IPS-18a (cell line): ENCODE measurements around the gene SLC39A7.

Experiments
- H3K27ac ChIP-seq: one replicate; pipeline ENCODE4 v1.5.1; 2013; ENCODE audit warnings: low read length
- H3K27me3 ChIP-seq: one replicate; pipeline ENCODE4 v1.6.1; 2013; ENCODE audit warnings: mild to moderate bottlenecking, low read length; ENCODE audit not compliant: control insufficient read depth, insufficient read depth
- H3K36me3 ChIP-seq: one replicate; pipeline ENCODE4 v1.6.1; 2013; ENCODE audit warnings: low read depth, low read length; ENCODE audit not compliant: control insufficient read depth
- H3K4me1 ChIP-seq: one replicate; pipeline ENCODE4 v1.6.1; 2013; ENCODE audit warnings: low read depth, low read length; ENCODE audit not compliant: control insufficient read depth
- H3K4me3 ChIP-seq: one replicate; pipeline ENCODE4 v1.5.1; 2013; ENCODE audit warnings: low read length
- H3K9ac ChIP-seq: one replicate; pipeline ENCODE4 v1.6.1; 2013; ENCODE audit warnings: mild to moderate bottlenecking, low read length, moderate library complexity
- H3K9me3 ChIP-seq: one replicate; pipeline ENCODE4 v1.6.1; 2013; ENCODE audit warnings: low read depth, low read length; ENCODE audit not compliant: control insufficient read depth

Gene SLC39A7

GRCh38 chr6:33237741-33238140 is 37.1 kb downstream of the SLC39A7 start:
- no peak overlapping the region for H3K9ac ChIP-seq
- no peaks in the 10 kb centered on the region for H3K36me3 ChIP-seq
- no peak overlapping the region for H3K4me3 ChIP-seq
- H3K27me3 ChIP-seq, result no peaks in the 10 kb centered on the region
- H3K27ac ChIP-seq, result no peak overlapping the region
- H3K9me3 ChIP-seq, result no peaks in the 10 kb centered on the region
- H3K4me1 ChIP-seq, result peaks cover 5% of the 10 kb centered on the region

- no peak overlapping the region for H3K9ac ChIP-seq
- no peaks in the 10 kb centered on the region for H3K9me3 ChIP-seq
- H3K4me1 ChIP-seq, result no peaks in the 10 kb centered on the region
- no peak overlapping the region for H3K27ac ChIP-seq
- no peaks in the 10 kb centered on the region for H3K36me3 ChIP-seq
- no peak overlapping the region for H3K4me3 ChIP-seq
- H3K27me3 ChIP-seq, result peaks cover 8% of the 10 kb centered on the region
These were observed 41.3 kb downstream of the SLC39A7 start for GRCh38 chr6:33241968-33242367.

GRCh38 chr6:33243476-33243875 is 42.8 kb downstream of the SLC39A7 start:
- peaks cover 23% of the 10 kb centered on the region for H3K27me3 ChIP-seq
- no peaks in the 10 kb centered on the region for H3K36me3 ChIP-seq
- peaks cover 1% of the 10 kb centered on the region for H3K4me1 ChIP-seq
- no peak overlapping the region for H3K27ac ChIP-seq
- no peak overlapping the region for H3K9ac ChIP-seq
- no peak overlapping the region for H3K4me3 ChIP-seq
- H3K9me3 ChIP-seq, result no peaks in the 10 kb centered on the region

GRCh38 chr6:33247977-33248642 is 47.4 kb downstream of the SLC39A7 start:
- no peaks in the 10 kb centered on the region for H3K9me3 ChIP-seq
- H3K36me3 ChIP-seq, result no peaks in the 10 kb centered on the region
- H3K27ac ChIP-seq, result no peak overlapping the region
- H3K4me3 ChIP-seq, result peak overlapping the region; percentile 58
- H3K9ac ChIP-seq, result peak overlapping the region; percentile 49
- H3K27me3 ChIP-seq, result peaks cover 27% of the 10 kb centered on the region
- peaks cover 11% of the 10 kb centered on the region for H3K4me1 ChIP-seq

GRCh38 chr6:33248643-33248931 is 47.9 kb downstream of the SLC39A7 start:
- no peak overlapping the region for H3K9ac ChIP-seq
- peaks cover 27% of the 10 kb centered on the region for H3K27me3 ChIP-seq
- no peaks in the 10 kb centered on the region for H3K36me3 ChIP-seq
- H3K9me3 ChIP-seq, result no peaks in the 10 kb centered on the region
- H3K4me1 ChIP-seq, result peaks cover 11% of the 10 kb centered on the region
- no peak overlapping the region for H3K27ac ChIP-seq
- peak overlapping the region; percentile 58 for H3K4me3 ChIP-seq

GRCh38 chr6:33248932-33249731 is 48.5 kb downstream of the SLC39A7 start:
- peaks cover 27% of the 10 kb centered on the region for H3K27me3 ChIP-seq
- peak overlapping the region; percentile 47 for H3K9ac ChIP-seq
- H3K4me3 ChIP-seq, result peak overlapping the region; percentile 70
- no peak overlapping the region for H3K27ac ChIP-seq
- H3K4me1 ChIP-seq, result peaks cover 11% of the 10 kb centered on the region
- H3K36me3 ChIP-seq, result no peaks in the 10 kb centered on the region
- H3K9me3 ChIP-seq, result no peaks in the 10 kb centered on the region

GRCh38 chr6:33249732-33250630 is 49.3 kb downstream of the SLC39A7 start:
- Histone ChIP-seq H3K9me3 (no peaks in the 10 kb centered on the region), H3K9ac (peak overlapping the region; percentile 47), H3K27me3 (peaks cover 27% of the 10 kb centered on the region), H3K4me1 (peaks cover 11% of the 10 kb centered on the region), H3K36me3 (no peaks in the 10 kb centered on the region), H3K4me3 (peak overlapping the region; percentile 70), H3K27ac (no peak overlapping the region)

- Histone ChIP-seq H3K4me3 (no peak overlapping the region), H3K27me3 (peaks cover 27% of the 10 kb centered on the region), H3K4me1 (peaks cover 11% of the 10 kb centered on the region), H3K27ac (no peak overlapping the region), H3K36me3 (no peaks in the 10 kb centered on the region), H3K9me3 (no peaks in the 10 kb centered on the region), H3K9ac (no peak overlapping the region)
These were observed 50.1 kb downstream of the SLC39A7 start for GRCh38 chr6:33250731-33251130.

- Histone ChIP-seq H3K27me3 (peaks cover 23% of the 10 kb centered on the region), H3K9me3 (no peaks in the 10 kb centered on the region), H3K36me3 (no peaks in the 10 kb centered on the region), H3K27ac (no peak overlapping the region), H3K4me1 (peaks cover 11% of the 10 kb centered on the region), H3K9ac (no peak overlapping the region), H3K4me3 (no peak overlapping the region)
These were observed 50.8 kb downstream of the SLC39A7 start for GRCh38 chr6:33251395-33252012.

- no peak overlapping the region for H3K4me3 ChIP-seq
- no peaks in the 10 kb centered on the region for H3K9me3 ChIP-seq
- no peak overlapping the region for H3K9ac ChIP-seq
- peaks cover 11% of the 10 kb centered on the region for H3K4me1 ChIP-seq
- peaks cover 11% of the 10 kb centered on the region for H3K27me3 ChIP-seq
- H3K36me3 ChIP-seq, result peaks cover 6% of the 10 kb centered on the region
- no peak overlapping the region for H3K27ac ChIP-seq
These were observed 52.1 kb downstream of the SLC39A7 start for GRCh38 chr6:33252759-33253158.
